Germinal center (tissue), 1 donor: ENCODE results near the gene JAZF1.
A peak's percentile ranks its signal among the peaks of the same experiment; 100 is the strongest.

ENCODE experiments used
- DNase-seq: peaks from one replicate; pipeline ENCODE4 v3.0.0; 2012; ENCODE audit warnings: mixed read lengths, low spot score

JAZF1 gene

DNA sequence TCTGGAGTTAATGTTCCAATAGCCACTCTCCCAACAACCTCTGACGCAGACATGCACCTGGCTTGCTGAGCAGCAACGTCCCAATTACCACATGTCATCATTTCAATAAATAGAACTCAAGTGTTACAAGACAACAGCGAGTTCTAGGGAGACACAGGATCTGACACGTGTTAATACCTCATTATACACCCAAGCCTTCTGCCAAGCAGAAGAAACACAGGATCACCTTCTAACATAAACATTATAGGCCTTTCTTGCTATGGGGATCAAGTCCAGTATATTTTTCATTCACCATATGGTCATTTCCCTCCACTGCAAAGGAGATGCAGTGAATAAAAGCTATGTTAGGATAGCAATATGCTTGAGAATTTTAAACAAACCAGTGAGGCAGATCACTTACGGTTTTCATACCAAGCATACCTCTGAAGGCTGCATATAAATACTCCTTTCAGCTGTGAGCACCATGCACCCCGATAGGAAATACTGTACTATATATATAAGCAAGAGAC is 74.2 kb downstream of the JAZF1 start:
- no peak for DNase-seq

DNA sequence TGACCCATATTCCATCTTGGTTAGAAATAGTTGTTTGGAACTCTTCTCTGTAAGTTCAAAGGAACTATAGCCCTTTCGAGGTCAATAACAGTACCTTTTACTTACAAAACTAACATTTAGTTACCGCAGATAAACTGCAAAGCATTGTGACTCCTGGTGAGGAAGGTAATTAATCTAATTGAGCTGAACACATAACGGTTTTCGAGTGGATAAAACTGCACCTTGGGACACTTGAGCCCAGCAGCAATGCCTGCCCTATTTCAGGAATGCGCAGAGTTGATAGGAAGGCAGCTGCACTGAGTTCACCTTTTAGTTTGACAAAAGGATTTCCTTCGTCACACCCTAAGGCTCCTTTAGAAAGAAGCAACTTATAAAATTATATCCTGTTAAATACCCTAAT is 75.4 kb downstream of the JAZF1 start:
- DNase-seq = no peak

GRCh38 chr7:28104811-28105210 is 75.8 kb downstream of the JAZF1 start:
- DNase-seq = no peak

- DNase-seq = no peak
Measured at GRCh38 chr7:28104041-28104541, 76.5 kb downstream of the JAZF1 start.

DNA sequence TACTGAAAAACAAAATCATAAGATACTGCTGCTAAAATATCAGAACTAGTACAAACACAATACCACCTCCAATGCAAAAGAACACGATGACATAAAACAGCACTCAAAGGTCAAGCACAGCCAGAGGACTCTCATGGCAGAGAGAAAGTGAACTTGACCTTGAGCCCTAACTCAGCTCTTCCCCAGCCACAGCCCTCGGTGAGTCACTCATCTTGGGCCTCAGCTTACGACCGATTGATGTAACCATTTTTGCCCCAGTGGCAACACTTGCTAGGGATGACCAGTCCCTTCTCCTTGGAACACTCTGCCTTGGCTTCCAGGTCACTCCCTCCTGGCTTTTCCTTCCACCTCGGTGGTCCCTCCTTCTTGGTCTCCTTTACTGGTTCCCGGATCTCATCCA is 77.8 kb downstream of the JAZF1 start:
- no peak for DNase-seq

DNA sequence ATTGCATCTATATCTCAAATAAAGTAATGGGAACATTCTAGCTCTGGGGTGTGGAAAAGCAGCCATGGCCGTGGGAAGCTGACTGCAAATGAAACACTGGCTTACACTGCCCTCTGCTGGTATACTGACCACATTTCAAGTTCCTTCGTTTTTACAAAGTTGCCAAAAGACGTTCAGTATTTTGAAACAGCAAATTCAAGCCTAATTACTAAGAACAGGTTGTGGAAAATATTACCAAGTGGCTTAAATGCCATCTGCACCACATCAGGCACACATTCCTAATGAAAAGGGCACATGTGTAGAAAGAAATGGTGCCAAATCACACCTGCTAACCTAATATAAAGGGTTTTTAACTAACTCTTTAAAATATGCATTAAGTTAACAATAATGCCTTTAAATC is 83.9 kb downstream of the JAZF1 start:
- peak; percentile 71 for DNase-seq

DNA sequence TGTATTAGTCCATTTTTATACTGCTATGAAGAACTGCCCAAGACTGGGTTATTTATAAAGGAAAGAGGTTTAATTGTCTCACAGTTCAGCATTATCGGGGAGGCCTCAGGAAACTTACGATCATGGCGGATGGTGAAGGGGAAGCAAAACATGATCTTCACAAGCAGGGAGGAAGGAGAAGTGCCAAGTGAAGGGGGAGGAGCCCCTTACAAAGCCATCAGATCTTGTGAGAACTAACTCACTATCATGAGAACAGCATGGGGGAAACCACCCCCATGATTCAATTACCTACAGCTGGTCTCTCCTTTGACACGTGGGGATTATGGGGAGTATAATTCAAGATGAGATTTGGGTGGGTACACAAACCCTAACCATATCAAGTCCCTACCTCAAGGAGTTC is 85.4 kb downstream of the JAZF1 start:
- DNase-seq = no peak

- peak; percentile 36 for DNase-seq
Measured at GRCh38 chr7:28093623-28094232, 86.9 kb downstream of the JAZF1 start.

GRCh38 chr7:28091190-28091589 is 89.4 kb downstream of the JAZF1 start:
- DNase-seq = no peak

DNA sequence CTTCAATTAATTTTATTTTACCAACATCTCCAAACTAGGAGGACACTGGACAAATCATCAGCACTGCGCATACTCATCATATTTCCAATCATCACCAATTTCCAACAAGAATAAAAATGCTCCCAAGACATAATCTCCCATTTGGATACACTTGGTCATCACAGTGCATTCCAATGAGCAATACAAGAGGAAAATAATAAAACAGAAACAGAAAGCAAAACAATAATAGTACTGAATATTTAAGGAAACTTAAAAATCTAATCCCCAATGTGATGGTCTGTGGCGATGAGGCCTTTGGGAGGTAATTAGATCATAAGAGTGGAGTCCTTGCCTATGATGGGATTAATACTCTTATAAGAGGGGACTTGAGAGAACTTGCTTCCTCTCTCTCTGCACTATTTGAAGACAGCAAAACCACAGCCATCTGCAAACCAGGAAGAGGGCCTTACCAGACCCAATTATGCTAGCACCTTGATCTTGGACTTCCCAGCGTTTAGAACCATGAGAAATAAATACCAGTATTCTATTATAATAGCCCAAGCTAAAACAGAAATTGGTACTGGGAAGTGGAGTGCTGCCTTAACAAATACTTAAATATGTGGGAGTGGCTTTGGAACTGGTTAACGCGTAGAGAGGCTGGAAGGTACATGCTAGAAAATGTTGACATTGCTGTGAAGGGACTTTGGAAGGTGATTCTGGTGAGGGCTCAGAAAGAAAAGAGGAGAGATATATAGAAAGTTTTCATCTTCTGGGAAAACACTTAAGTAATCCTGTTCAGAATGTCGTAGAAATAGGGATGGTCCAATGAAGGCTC is 91.5 kb downstream of the JAZF1 start:
- no peak for DNase-seq

DNA sequence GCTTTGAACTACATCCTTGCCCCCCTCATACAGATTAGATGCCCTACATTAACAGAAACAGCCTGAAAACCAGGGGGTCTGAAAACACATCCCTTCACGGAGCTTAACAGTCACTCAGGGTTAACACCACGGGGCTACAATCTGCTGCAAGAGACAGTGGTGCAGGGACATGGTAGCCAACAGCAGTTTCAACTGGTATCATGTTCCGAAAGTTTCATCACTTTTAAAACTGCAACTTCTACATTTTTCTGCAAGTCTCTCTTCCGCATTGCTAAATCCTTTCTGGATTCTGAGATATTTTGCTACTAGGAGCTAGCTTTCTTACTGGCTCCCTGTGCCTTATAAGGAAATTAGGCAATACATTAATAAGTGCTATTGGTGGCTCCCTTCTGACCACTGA is 92.6 kb downstream of the JAZF1 start:
- no peak for DNase-seq

- no peak for DNase-seq
Measured at GRCh38 chr7:28086198-28086597, 94.4 kb downstream of the JAZF1 start.

GRCh38 chr7:28083998-28084985 is 96.3 kb downstream of the JAZF1 start:
- DNase-seq = no peak

DNA sequence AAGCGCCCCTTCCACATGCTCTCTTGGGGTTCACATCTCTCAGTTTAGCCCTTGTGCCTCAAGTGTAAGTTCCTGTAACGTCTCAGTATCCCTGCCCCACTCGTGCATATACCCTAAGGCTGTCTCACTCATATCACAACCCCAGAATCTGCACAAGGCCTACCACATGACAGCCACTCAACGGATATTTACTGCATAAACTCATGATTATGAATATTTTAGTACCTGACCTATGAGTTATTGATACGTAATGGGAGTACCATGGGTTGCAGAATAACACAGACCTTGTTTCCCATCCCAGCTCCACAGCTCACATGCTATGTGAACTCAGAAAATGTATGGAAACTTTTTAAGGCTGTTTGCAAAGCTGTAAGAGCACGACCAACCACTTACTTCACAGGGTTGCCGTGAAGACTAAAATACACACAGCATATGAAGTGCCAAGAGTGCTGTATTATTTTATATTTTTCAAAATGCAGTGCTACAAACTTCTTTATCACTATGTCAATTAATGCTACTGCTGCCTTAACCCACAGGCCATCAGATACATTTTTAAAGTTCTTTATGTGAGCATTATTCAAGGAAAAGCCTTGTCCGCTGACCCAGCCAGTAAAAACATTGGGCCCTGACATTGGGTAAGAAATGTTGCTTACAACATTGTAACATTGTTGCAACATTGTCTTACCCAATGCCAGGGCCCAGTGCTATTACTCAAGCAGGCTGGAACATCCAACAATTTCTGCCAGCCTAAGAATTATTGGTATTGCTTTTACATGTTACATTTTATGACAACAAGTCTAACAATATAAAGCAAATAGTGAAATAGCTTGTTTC is 97.2 kb downstream of the JAZF1 start:
- DNase-seq = no peak

DNA sequence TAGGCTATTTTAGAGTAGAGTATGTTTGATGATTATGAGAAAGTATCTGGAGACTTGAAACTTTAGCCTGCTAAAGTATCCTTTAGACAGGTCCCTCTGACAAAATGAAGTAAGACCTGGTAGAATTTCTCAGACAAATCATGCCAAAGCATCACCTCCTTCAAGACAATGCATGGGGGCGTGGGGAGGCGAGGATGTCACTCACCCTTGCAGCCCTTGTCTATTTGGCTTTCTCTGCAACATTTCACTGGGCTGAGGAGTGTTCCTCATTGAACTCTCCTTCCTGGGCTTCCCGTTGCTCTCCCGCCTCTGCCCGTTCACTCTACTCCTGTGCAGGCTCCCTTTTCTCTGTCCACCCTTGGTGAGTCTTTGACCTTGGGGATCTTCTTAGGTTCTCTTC is 98.5 kb downstream of the JAZF1 start:
- DNase-seq = no peak

DNA sequence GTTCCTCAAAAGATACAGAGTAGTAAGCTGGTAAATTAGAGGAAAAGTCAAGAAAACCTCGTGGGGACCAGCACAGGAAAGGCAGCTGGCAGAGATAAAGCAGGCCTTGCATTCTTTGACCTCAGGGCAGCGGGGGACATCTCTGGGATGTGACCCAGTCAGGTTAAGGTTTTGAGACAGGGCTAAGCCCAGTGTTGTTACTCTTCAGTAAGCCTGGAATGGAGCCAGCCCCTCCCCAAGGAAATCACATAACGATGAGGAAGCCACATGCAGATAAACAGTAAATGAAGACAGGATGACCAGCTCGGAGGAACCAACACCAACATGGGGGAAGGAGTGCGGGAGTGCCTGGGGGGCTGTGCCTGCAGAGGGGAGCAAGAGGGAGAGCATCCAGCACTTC is 99.6 kb downstream of the JAZF1 start:
- no peak for DNase-seq

- DNase-seq = peak; percentile 45
Measured at GRCh38 chr7:28078036-28078901, 102.3 kb downstream of the JAZF1 start.

GRCh38 chr7:28077616-28078015 is 103.0 kb downstream of the JAZF1 start:
- DNase-seq = no peak

GRCh38 chr7:28076423-28077200 is 104.0 kb downstream of the JAZF1 start:
- DNase-seq = no peak
